HCT116 (cell line): ENCODE data around the gene SLC2A13. TPM values are rescaled to one million over a fixed set of nuclear protein-coding genes. Genes with fewer than 3 reads are reported as not detected.

Experiments used
- ATAC-seq: fragments of 200-7000 bp; cut with Tn5 transposase; 2 replicates; pipeline ENCODE4 v1.9.1; 2020; ENCODE audit warnings: mild to moderate bottlenecking, moderate library complexity
- BruUV-seq: library from RNA; stranded (reverse); fragments of 400-500 nt; replicated peaks from 2 replicates; lab custom pipeline; 2021; lab: Mats Ljungman, UMichigan
- CTCF ChIA-PET: fragments of 300-600 bp; sonication (Branson Sonifier 250); formaldehyde crosslinking; loops from one replicate; lab custom pipeline; 2021; ENCODE audit warnings: antibody characterized with exemption; lab: Charles Lee
- POLR2A ChIA-PET: fragments of 300-600, 350-600 bp; sonication (Branson Sonifier 250); formaldehyde crosslinking; loops from one replicate; lab custom pipeline; 2021; ENCODE audit warnings: antibody characterized with exemption; lab: Charles Lee
- RAD21 ChIA-PET, 2 experiments: fragments of 300-600 bp; sonication (Branson Sonifier 250); formaldehyde crosslinking; loops; one replicate each; lab custom pipeline; 2023; ENCODE audit warnings: low total read pairs in 2 of 2; ENCODE audit not compliant: uncharacterized antibody in 2 of 2, unreplicated experiment in 2 of 2, low non-redundant PET in 1 of 2; lab: Charles Lee
- DNase-seq: peaks from one replicate; pipeline ENCODE4 v3.0.0-alpha.2; 2010; ENCODE audit warnings: low read depth, low spot score
- H2AFZ ChIP-seq: fragments of 200-600 bp; shearing (Covaris generic), sonication (generic); 2 replicates; pipeline ENCODE4 v1.6.1; 2017; ENCODE audit warnings: low read depth, mixed run types, mixed read lengths, antibody characterized with exemption, low read length; ENCODE audit not compliant: poor library complexity, severe bottlenecking
- H3K27ac ChIP-seq: 2 replicates; pipeline ENCODE4 v1.5.1; 2012; ENCODE audit warnings: low read depth, low read length
- H3K27me3 ChIP-seq: fragments of 200-600 bp; sonication (generic); 2 replicates; pipeline ENCODE4 v1.6.1; 2016; ENCODE audit warnings: mixed run types, low read length, mixed read lengths; ENCODE audit not compliant: insufficient read depth
- H3K36me3 ChIP-seq, 2 experiments: fragments of 200-500 bp in 1 of 2; fragments of 200-600 bp in 1 of 2; sonication (Bioruptor generic) in 1 of 2; sonication (generic) in 1 of 2; 2 replicates each; pipeline versions ENCODE4 v1.5.1 to v1.6.1; 2014 to 2016; ENCODE audit warnings: low read length in 2 of 2, inconsistent platforms in 1 of 2, mixed read lengths in 1 of 2, mixed run types in 1 of 2; ENCODE audit not compliant: insufficient read depth in 2 of 2, control insufficient read depth in 1 of 2
- H3K4me1 ChIP-seq, 2 experiments: fragments of 200-600 bp in 1 of 2; sonication (generic) in 1 of 2; 2 replicates each; pipeline versions ENCODE4 v1.5.1 to v1.6.1; 2012 to 2017; ENCODE audit warnings: low read length in 2 of 2, inconsistent platforms in 1 of 2, mild to moderate bottlenecking in 1 of 2, mixed read lengths in 1 of 2, mixed run types in 1 of 2, moderate library complexity in 1 of 2; ENCODE audit not compliant: insufficient read depth in 2 of 2, control insufficient read depth in 1 of 2
- H3K4me2 ChIP-seq: fragments of 200-600 bp; sonication (generic); 2 replicates; pipeline ENCODE4 v1.6.1; 2017; ENCODE audit warnings: mixed run types, low read length, mixed read lengths
- H3K4me3 ChIP-seq, 2 experiments: fragments of 200-600 bp in 1 of 2; sonication (generic) in 1 of 2; replicated peaks in 1 of 2; 2 replicates each; pipeline ENCODE4 v1.5.1; 2011 to 2016; ENCODE audit warnings: low read length in 2 of 2, control low read depth in 1 of 2, low read depth in 1 of 2, mild to moderate bottlenecking in 1 of 2, mixed read lengths in 1 of 2, mixed run types in 1 of 2
- H3K79me2 ChIP-seq: fragments of 200-600 bp; sonication (generic); 2 replicates; pipeline ENCODE4 v1.6.1; 2017; ENCODE audit warnings: mild to moderate bottlenecking, mixed run types, low read length, moderate library complexity, mixed read lengths; ENCODE audit not compliant: insufficient read depth
- H3K9ac ChIP-seq: fragments of 200-600 bp; sonication (generic); 2 replicates; pipeline ENCODE4 v1.6.1; 2016; ENCODE audit warnings: low read length, mixed read lengths
- H3K9me2 ChIP-seq: fragments of 200-600 bp; sonication (generic), shearing (Covaris generic); 2 replicates; pipeline ENCODE4 v1.6.1; 2017; ENCODE audit warnings: mixed run types, mild to moderate bottlenecking, moderate library complexity; ENCODE audit not compliant: insufficient read depth
- H3K9me3 ChIP-seq, 2 experiments: fragments of 200-500 bp in 1 of 2; fragments of 200-600 bp in 1 of 2; sonication (Bioruptor generic) in 1 of 2; sonication (generic) in 1 of 2; 2 replicates each; pipeline ENCODE4 v1.6.1; 2014 to 2017; ENCODE audit warnings: low read length in 2 of 2, mixed read lengths in 2 of 2, inconsistent platforms in 1 of 2, low read depth in 1 of 2, mild to moderate bottlenecking in 1 of 2, mixed run types in 1 of 2, moderate library complexity in 1 of 2; ENCODE audit not compliant: control insufficient read depth in 1 of 2, insufficient read depth in 1 of 2
- H4K20me1 ChIP-seq: fragments of 200-600 bp; sonication (generic), shearing (Covaris generic); 2 replicates; pipeline ENCODE4 v1.6.1; 2017; ENCODE audit warnings: mixed run types, mild to moderate bottlenecking, moderate library complexity; ENCODE audit not compliant: insufficient read depth
- ELF1 ChIP-seq: IDR thresholded peaks from 2 replicates; pipeline ENCODE4 v1.6.1; 2012; ENCODE audit warnings: low read depth, borderline replicate concordance
- FOSL1 ChIP-seq: IDR thresholded peaks from 2 replicates; pipeline ENCODE4 v1.6.1; 2012; ENCODE audit warnings: low read depth
- RAD21 ChIP-seq: IDR thresholded peaks from 2 replicates; pipeline ENCODE4 v1.6.1; 2012; ENCODE audit warnings: low read depth, mild to moderate bottlenecking
- intact Hi-C: fragments of 100-400 bp; cut with micrococcal nuclease; formaldehyde crosslinking; loops from 2 replicates; pipeline ENCODE4 v1.10.0; 2022
- total RNA-seq: library from RNA; stranded (reverse); gene quantifications from one replicate; pipeline ENCODE4 v1.2.1, GENCODE V29; 2021; ENCODE audit not compliant: unreplicated experiment
- TF ChIP-seq, protein P1 (sequence below): IDR thresholded peaks from 2 replicates; pipeline ENCODE4 v1.6.1; 2012; ENCODE audit warnings: low read depth
- TF ChIP-seq, protein P2 (sequence below), 3 experiments: fragments of 200-600 bp in 1 of 3; sonication (generic) in 1 of 3; IDR thresholded peaks in 2 of 3; conservative IDR thresholded peaks in 1 of 3; 2 replicates each; pipeline ENCODE4 v1.5.1; 2012 to 2017; ENCODE audit warnings: low read depth in 2 of 3, low read length in 2 of 3, antibody characterized with exemption in 1 of 3, borderline replicate concordance in 1 of 3, control low read depth in 1 of 3, mild to moderate bottlenecking in 1 of 3, mixed read lengths in 1 of 3, mixed run types in 1 of 3, moderate library complexity in 1 of 3; ENCODE audit not compliant: insufficient read depth in 1 of 3

SLC2A13 gene
- total RNA-seq, 1 experiment from 2014 or later = 6.8 TPM

DNA sequence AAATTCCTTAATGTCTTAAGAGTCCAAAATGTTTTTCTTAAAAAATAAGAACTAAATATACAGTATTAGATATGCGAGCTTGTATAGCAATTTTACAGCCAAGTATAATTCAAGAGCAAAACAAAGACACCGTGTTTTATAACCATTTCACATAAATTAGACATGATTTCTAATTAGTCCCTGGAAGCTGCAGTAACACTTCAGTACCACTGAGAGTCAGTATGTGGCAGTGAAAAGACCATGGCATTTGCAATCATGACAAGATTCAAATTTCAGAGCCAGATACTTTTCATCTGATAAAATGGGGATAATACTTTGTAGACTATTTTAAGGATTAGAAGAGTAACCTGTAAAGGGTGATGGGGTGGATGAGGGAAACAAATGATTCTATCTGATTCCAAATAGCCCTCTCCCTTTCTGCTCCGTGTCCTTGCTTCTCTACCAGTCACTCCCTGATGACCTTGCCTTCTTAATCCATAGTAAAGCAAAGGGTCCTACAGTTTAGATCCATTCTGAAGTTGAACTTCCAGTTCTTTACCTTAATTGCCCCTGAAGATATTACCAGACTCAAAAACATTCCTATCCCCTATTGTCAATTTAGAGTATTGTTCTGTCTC lies 340.8 kb downstream of the SLC2A13 start:
- ATAC-seq = no peak

More for the DNA sequence above, 340.8 kb downstream of the SLC2A13 start:
- Histone ChIP-seq H3K9me3 (no peaks in the 10 kb centered on the region), H3K4me3 (no peak overlapping the region), H3K9ac (no peak overlapping the region), H3K79me2 (no peaks in the 10 kb centered on the region), H2AFZ (no peak overlapping the region), H3K4me2 (no peak overlapping the region), H3K27me3 (no peaks in the 10 kb centered on the region), H4K20me1 (no peaks in the 10 kb centered on the region), H3K36me3 (no peaks in the 10 kb centered on the region), H3K27ac (no peak overlapping the region), H3K4me1 (no peaks in the 10 kb centered on the region), H3K9me2 (no peaks in the 10 kb centered on the region)
- CTCF ChIA-PET = interaction anchor here (1.0 kb wide), 2 partner anchors 343 to 548 kb away, joined by 3 read pairs; no protein-coding TSS in a partner anchor
- TF ChIP-seq ELF1 (no peak), RAD21 (peak; percentile 77), FOSL1 (no peak)
- TF ChIP-seq, protein P1, sequence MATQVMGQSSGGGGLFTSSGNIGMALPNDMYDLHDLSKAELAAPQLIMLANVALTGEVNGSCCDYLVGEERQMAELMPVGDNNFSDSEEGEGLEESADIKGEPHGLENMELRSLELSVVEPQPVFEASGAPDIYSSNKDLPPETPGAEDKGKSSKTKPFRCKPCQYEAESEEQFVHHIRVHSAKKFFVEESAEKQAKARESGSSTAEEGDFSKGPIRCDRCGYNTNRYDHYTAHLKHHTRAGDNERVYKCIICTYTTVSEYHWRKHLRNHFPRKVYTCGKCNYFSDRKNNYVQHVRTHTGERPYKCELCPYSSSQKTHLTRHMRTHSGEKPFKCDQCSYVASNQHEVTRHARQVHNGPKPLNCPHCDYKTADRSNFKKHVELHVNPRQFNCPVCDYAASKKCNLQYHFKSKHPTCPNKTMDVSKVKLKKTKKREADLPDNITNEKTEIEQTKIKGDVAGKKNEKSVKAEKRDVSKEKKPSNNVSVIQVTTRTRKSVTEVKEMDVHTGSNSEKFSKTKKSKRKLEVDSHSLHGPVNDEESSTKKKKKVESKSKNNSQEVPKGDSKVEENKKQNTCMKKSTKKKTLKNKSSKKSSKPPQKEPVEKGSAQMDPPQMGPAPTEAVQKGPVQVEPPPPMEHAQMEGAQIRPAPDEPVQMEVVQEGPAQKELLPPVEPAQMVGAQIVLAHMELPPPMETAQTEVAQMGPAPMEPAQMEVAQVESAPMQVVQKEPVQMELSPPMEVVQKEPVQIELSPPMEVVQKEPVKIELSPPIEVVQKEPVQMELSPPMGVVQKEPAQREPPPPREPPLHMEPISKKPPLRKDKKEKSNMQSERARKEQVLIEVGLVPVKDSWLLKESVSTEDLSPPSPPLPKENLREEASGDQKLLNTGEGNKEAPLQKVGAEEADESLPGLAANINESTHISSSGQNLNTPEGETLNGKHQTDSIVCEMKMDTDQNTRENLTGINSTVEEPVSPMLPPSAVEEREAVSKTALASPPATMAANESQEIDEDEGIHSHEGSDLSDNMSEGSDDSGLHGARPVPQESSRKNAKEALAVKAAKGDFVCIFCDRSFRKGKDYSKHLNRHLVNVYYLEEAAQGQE = no peak
- TF ChIP-seq, protein P2, sequence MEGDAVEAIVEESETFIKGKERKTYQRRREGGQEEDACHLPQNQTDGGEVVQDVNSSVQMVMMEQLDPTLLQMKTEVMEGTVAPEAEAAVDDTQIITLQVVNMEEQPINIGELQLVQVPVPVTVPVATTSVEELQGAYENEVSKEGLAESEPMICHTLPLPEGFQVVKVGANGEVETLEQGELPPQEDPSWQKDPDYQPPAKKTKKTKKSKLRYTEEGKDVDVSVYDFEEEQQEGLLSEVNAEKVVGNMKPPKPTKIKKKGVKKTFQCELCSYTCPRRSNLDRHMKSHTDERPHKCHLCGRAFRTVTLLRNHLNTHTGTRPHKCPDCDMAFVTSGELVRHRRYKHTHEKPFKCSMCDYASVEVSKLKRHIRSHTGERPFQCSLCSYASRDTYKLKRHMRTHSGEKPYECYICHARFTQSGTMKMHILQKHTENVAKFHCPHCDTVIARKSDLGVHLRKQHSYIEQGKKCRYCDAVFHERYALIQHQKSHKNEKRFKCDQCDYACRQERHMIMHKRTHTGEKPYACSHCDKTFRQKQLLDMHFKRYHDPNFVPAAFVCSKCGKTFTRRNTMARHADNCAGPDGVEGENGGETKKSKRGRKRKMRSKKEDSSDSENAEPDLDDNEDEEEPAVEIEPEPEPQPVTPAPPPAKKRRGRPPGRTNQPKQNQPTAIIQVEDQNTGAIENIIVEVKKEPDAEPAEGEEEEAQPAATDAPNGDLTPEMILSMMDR (IDR thresholded peaks at IDR 0.05 in 2 of 3, conservative IDR thresholded peaks at IDR 0.05 in 1 of 3; ENCODE audit: borderline replicate concordance in 1 of 3, insufficient read depth in 1 of 3, low read depth in 2 of 3, low read length in 2 of 3) = peak; percentile 53 to 86 (median 79); a peak in 5 of 6 replicates
- intact Hi-C loops = loop anchor here (1.0 to 10.0 kb wide), 5 partner anchors 178 to 548 kb away; no protein-coding TSS in a partner anchor
- RAD21 ChIA-PET = no interaction called here
- DNase-seq = peak; percentile 23
- POLR2A ChIA-PET = no interaction called here
- BruUV-seq = no TSS peak
